ENCODE data around the gene ADCK2. TPM values are rescaled to one million over a fixed set of nuclear protein-coding genes. Genes with fewer than 3 reads are reported as not detected.

ADCK2 gene
- total RNA-seq, 1 experiment from 2014 or later, result 7.5 TPM

DNA sequence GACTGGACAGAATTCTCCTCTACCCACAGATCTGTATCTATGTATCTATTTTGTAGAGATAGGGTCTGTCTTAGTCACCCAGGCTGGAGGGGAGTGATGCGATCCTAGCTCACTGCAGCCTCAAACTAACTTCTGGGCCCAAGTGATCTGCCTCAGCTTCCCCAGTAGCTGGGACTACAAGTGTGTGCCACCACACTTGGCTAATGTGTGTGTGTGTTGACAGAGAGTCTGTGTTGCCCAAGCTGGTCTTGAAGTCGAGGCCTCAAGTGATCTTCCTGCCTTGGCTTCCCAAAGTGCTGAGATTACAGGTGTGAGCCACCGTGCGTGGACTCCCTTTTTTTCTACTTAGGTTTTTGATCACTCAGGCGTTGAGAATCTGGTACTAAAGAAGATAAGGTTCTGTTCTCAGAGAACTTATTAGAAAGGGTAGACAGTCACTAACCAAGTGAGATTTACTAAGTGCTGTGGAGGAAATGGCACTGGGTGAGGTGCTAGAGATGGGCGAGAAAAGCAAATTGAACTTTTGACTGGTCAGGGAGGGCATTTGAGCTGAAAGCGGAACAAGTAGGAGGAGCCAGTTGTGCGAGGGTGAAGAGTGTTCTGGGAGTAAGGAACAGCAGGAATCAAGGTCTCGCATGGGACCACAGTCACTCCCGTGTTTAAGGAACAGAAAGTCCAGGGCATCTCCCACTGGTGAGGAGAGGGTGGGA is 41.7 kb downstream of the ADCK2 start:
- POLR2A ChIA-PET (ENCODE audit: low non-redundant PET), result no interaction called here
- DNase-seq (ENCODE audit: low spot score), result no peak
- BruUV-seq (replicated peaks), result no TSS peak
- H3K27me3 ChIP-seq (replicated peaks; ENCODE audit: insufficient read depth, low read depth, low read length, poor library complexity), result no peaks in the 10 kb centered on the region
- H3K4me3 ChIP-seq (ENCODE audit: low read depth, low read length, poor library complexity, severe bottlenecking), result no peak overlapping the region
- no peaks in the 10 kb centered on the region for H3K9me3 ChIP-seq (ENCODE audit: low read depth, low read length, poor library complexity, severe bottlenecking)
- no peak for TF ChIP-seq EZH2 (IDR thresholded peaks at IDR 0.05; ENCODE audit: borderline replicate concordance, low read depth, low read length, poor library complexity, severe bottlenecking)
- TF ChIP-seq, protein P1, sequence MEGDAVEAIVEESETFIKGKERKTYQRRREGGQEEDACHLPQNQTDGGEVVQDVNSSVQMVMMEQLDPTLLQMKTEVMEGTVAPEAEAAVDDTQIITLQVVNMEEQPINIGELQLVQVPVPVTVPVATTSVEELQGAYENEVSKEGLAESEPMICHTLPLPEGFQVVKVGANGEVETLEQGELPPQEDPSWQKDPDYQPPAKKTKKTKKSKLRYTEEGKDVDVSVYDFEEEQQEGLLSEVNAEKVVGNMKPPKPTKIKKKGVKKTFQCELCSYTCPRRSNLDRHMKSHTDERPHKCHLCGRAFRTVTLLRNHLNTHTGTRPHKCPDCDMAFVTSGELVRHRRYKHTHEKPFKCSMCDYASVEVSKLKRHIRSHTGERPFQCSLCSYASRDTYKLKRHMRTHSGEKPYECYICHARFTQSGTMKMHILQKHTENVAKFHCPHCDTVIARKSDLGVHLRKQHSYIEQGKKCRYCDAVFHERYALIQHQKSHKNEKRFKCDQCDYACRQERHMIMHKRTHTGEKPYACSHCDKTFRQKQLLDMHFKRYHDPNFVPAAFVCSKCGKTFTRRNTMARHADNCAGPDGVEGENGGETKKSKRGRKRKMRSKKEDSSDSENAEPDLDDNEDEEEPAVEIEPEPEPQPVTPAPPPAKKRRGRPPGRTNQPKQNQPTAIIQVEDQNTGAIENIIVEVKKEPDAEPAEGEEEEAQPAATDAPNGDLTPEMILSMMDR (conservative IDR thresholded peaks at IDR 0.05; ENCODE audit: low read depth, low read length), result no peak
- no peaks in the 10 kb centered on the region for H3K36me3 ChIP-seq (ENCODE audit: insufficient read depth, low read length, poor library complexity, severe bottlenecking)
- CTCF ChIA-PET, result no interaction called here
- intact Hi-C loops (cut with micrococcal nuclease; ENCODE audit: unreplicated experiment), result no loop called here
- no peak overlapping the region for H3K27ac ChIP-seq (ENCODE audit: low read depth, low read length, poor library complexity, severe bottlenecking)
- no peaks in the 10 kb centered on the region for H3K4me1 ChIP-seq (ENCODE audit: insufficient read depth, low read length, poor library complexity, severe bottlenecking)

DNA sequence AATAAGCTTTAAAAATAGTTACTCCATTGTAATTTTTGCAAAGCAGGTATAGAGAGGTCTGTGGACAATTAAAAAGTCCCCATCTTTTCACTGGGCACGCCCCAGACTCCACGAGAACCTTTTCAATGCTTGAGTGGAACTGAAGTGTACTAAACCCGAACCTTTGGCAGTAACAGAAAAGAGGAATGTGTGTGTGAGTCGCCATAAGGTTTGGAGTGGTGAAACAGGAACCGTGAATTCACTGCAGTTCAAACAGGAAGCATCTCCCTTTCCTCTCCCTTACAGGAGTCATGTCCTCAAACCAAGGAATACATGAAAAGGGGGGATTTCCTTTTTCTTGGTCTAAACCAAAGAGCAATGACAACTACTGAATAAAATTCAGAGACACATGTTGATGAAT is 47.0 kb downstream of the ADCK2 start:
- TF ChIP-seq EZH2 (IDR thresholded peaks at IDR 0.05; ENCODE audit: borderline replicate concordance, low read depth, low read length, poor library complexity, severe bottlenecking), result no peak
- TF ChIP-seq, protein P1 (conservative IDR thresholded peaks at IDR 0.05; ENCODE audit: low read depth, low read length), result no peak
- POLR2A ChIA-PET (ENCODE audit: low non-redundant PET), result interaction anchor here (0.6 kb wide), 1 partner anchor 71 kb away, joined by 3 read pairs; no protein-coding TSS in a partner anchor

DNA sequence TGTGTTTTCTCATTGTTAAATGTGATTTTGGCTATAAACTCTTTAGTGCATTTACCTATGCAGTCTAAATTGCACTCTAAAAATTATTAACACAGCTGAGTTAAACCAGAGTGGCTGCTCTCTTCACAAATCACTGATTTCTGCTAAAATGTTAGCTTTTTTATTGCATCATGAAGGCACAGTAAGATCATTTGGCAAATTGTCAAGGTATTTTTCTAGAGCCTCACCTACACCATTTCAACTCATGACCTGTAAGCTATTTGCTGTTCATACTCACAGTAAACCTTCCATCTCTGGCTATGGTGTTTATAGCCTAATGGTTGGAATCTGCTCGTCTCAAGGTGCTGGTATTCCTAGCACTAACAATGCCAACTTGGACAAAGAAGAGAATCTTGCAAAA is 49.5 kb downstream of the ADCK2 start:
- Histone ChIP-seq H3K9me3 (ENCODE audit: low read depth, low read length, poor library complexity, severe bottlenecking) (no peaks in the 10 kb centered on the region), H3K27ac (ENCODE audit: low read depth, low read length, poor library complexity, severe bottlenecking) (no peak overlapping the region), H3K27me3 (replicated peaks; ENCODE audit: insufficient read depth, low read depth, low read length, poor library complexity) (no peaks in the 10 kb centered on the region), H3K36me3 (ENCODE audit: insufficient read depth, low read length, poor library complexity, severe bottlenecking) (no peaks in the 10 kb centered on the region), H3K4me1 (ENCODE audit: insufficient read depth, low read length, poor library complexity, severe bottlenecking) (no peaks in the 10 kb centered on the region), H3K4me3 (ENCODE audit: low read depth, low read length, poor library complexity, severe bottlenecking) (no peak overlapping the region)
- TF ChIP-seq, protein P1 (conservative IDR thresholded peaks at IDR 0.05; ENCODE audit: low read depth, low read length), result no peak
- TF ChIP-seq EZH2 (IDR thresholded peaks at IDR 0.05; ENCODE audit: borderline replicate concordance, low read depth, low read length, poor library complexity, severe bottlenecking), result no peak
- no peak for DNase-seq (ENCODE audit: low spot score)
- BruUV-seq (replicated peaks), result no TSS peak
- ChIA-PET CTCF (no interaction called here), POLR2A (ENCODE audit: low non-redundant PET) (no interaction called here)
- intact Hi-C loops (cut with micrococcal nuclease; ENCODE audit: unreplicated experiment), result no loop called here

More for the DNA sequence above, 47.0 kb downstream of the ADCK2 start:
- Histone ChIP-seq H3K4me3 (ENCODE audit: low read depth, low read length, poor library complexity, severe bottlenecking) (no peak overlapping the region), H3K4me1 (ENCODE audit: insufficient read depth, low read length, poor library complexity, severe bottlenecking) (no peaks in the 10 kb centered on the region), H3K36me3 (ENCODE audit: insufficient read depth, low read length, poor library complexity, severe bottlenecking) (no peaks in the 10 kb centered on the region), H3K27ac (ENCODE audit: low read depth, low read length, poor library complexity, severe bottlenecking) (no peak overlapping the region), H3K27me3 (replicated peaks; ENCODE audit: insufficient read depth, low read depth, low read length, poor library complexity) (no peaks in the 10 kb centered on the region), H3K9me3 (ENCODE audit: low read depth, low read length, poor library complexity, severe bottlenecking) (no peaks in the 10 kb centered on the region)
- CTCF ChIA-PET, result no interaction called here
- DNase-seq (ENCODE audit: low spot score), result no peak
- intact Hi-C loops (cut with micrococcal nuclease; ENCODE audit: unreplicated experiment), result no loop called here
- no TSS peak for BruUV-seq (replicated peaks)

All from A673 (cell line).